ENCODE measurements around the gene TAF1B.
"Not testable (repeated sequence)": the region's sequence is repeated elsewhere in the genome, so short reads cannot be mapped to it uniquely, and the experiment has no call there.

Gene TAF1B

GRCh38 chr2:9832586-9832985 is 10.7 kb upstream of the TAF1B start:
- DNase-seq, result no peak

GRCh38 chr2:9835068-9835467 is 8.2 kb upstream of the TAF1B start:
- not testable (repeated sequence) for DNase-seq

GRCh38 chr2:9836074-9836473 is 7.2 kb upstream of the TAF1B start:
- no peak for DNase-seq

- DNase-seq, result no peak
Measured at GRCh38 chr2:9836517-9836916, 6.8 kb upstream of the TAF1B start.

- DNase-seq, result no peak
Measured at GRCh38 chr2:9837451-9837850, 5.8 kb upstream of the TAF1B start.

GRCh38 chr2:9838391-9838790 is 4.9 kb upstream of the TAF1B start:
- DNase-seq, result no peak

- no peak for DNase-seq
Measured at GRCh38 chr2:9842487-9843228, 616 bp upstream of the TAF1B start.

GRCh38 chr2:9844036-9844483 is 786 bp downstream of the TAF1B start:
- DNase-seq, result peak in 3 of 4 experiments; percentile 31 to 47 (median 45)

- peak; percentile 6 to 49 (median 19) for DNase-seq
Measured at GRCh38 chr2:9844576-9844975, 1.3 kb downstream of the TAF1B start.

GRCh38 chr2:9846554-9846953 is 3.3 kb downstream of the TAF1B start:
- DNase-seq, result no peak

- no peak for DNase-seq
Measured at GRCh38 chr2:9847140-9847539, 3.9 kb downstream of the TAF1B start.

- no peak for DNase-seq
Measured at GRCh38 chr2:9852881-9853280, 9.6 kb downstream of the TAF1B start.

GRCh38 chr2:9857814-9858729 is 14.8 kb downstream of the TAF1B start:
- no peak for DNase-seq

- DNase-seq, result no peak
Measured at GRCh38 chr2:9858730-9859068, 15.4 kb downstream of the TAF1B start.

GRCh38 chr2:9860922-9861580 is 17.8 kb downstream of the TAF1B start:
- DNase-seq, result not testable (repeated sequence)

- DNase-seq, result no peak
Measured at GRCh38 chr2:9867881-9868280, 24.6 kb downstream of the TAF1B start.

GRCh38 chr2:9873337-9873736 is 30.1 kb downstream of the TAF1B start:
- DNase-seq, result no peak

GRCh38 chr2:9877026-9877425 is 33.8 kb downstream of the TAF1B start:
- DNase-seq, result no peak

GRCh38 chr2:9877726-9878125 is 34.5 kb downstream of the TAF1B start:
- no peak for DNase-seq

- DNase-seq, result no peak
Measured at GRCh38 chr2:9879455-9880194, 36.4 kb downstream of the TAF1B start.

GRCh38 chr2:9883897-9884296 is 40.6 kb downstream of the TAF1B start:
- DNase-seq, result no peak

GRCh38 chr2:9884436-9884835 is 41.2 kb downstream of the TAF1B start:
- no peak for DNase-seq

Measured in suppressor macrophage (primary cell).